Measurements from ENCODE around the gene OGG1. TPM values are rescaled to one million over a fixed set of nuclear protein-coding genes. Genes with fewer than 3 reads are reported as not detected.

OGG1 gene
- total and polyA plus RNA-seq, 10 of the 15 experiments (the other 5 are each of a cell fraction or from before 2014, with no cell fraction given) = 4.8 to 38.8 (median 27.2) TPM

DNA sequence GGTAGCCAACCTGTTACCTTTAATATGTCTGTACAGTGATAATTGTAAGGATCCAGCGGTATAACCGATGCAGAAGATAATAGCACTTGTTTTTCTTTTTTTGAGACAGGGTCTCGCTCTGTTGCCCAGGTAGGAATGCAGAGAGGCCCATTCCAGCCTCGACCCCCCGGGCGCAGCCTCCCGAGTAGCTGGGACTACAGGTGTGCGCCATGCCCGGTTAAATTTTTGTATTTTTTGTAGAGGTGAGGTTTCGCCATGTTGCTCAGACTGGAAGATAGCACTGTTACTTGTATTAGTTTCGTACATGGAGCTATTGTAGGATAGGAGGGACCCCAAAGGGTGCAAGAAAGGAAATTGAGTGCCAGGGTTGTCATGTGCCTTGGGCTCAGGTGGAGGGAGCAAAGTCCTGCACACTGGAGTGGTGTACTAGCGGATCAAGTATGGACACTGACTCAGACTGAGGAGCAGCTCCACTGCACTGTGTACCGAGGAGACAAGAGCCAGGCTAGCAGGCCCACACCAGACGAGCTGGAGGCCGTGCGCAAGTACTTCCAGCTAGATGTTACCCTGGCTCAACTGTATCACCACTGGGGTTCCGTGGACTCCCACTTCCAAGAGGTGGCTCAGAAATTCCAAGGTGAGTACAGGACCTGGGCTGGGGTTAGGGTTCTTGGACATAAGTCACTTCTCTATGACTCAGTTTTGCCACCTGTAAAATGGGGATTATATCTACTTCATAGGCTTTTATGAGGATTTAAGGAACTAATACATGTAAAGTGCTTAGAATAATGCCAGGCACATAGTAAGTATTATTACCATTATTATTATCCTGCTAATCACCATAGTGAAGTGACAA, 1.0 kb downstream of the OGG1 start:
- peaks cover 15% of the 10 kb centered on the region for H3K79me2 ChIP-seq (ENCODE audit: control insufficient read depth, insufficient read depth, low read length)
- TF ChIP-seq MTA3 (IDR thresholded peaks at IDR 0.05; ENCODE audit: borderline replicate concordance, low read length) = no peak
- TF ChIP-seq, protein P1, sequence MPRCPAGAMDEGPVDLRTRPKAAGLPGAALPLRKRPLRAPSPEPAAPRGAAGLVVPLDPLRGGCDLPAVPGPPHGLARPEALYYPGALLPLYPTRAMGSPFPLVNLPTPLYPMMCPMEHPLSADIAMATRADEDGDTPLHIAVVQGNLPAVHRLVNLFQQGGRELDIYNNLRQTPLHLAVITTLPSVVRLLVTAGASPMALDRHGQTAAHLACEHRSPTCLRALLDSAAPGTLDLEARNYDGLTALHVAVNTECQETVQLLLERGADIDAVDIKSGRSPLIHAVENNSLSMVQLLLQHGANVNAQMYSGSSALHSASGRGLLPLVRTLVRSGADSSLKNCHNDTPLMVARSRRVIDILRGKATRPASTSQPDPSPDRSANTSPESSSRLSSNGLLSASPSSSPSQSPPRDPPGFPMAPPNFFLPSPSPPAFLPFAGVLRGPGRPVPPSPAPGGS (IDR thresholded peaks at IDR 0.05; ENCODE audit: borderline replicate concordance, insufficient read depth, low read depth, low read length, poor library complexity, severe bottlenecking) = no peak
- TF ChIP-seq MEF2A (IDR thresholded peaks at IDR 0.05; ENCODE audit: insufficient read depth, low read depth, low read length) = no peak
- no peak for TF ChIP-seq KAT2A (conservative IDR thresholded peaks at IDR 0.05; ENCODE audit: control insufficient read depth, low read depth, low read length)
- TF ChIP-seq, protein P2, sequence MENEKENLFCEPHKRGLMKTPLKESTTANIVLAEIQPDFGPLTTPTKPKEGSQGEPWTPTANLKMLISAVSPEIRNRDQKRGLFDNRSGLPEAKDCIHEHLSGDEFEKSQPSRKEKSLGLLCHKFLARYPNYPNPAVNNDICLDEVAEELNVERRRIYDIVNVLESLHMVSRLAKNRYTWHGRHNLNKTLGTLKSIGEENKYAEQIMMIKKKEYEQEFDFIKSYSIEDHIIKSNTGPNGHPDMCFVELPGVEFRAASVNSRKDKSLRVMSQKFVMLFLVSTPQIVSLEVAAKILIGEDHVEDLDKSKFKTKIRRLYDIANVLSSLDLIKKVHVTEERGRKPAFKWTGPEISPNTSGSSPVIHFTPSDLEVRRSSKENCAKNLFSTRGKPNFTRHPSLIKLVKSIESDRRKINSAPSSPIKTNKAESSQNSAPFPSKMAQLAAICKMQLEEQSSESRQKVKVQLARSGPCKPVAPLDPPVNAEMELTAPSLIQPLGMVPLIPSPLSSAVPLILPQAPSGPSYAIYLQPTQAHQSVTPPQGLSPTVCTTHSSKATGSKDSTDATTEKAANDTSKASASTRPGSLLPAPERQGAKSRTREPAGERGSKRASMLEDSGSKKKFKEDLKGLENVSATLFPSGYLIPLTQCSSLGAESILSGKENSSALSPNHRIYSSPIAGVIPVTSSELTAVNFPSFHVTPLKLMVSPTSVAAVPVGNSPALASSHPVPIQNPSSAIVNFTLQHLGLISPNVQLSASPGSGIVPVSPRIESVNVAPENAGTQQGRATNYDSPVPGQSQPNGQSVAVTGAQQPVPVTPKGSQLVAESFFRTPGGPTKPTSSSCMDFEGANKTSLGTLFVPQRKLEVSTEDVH (IDR thresholded peaks at IDR 0.05; ENCODE audit: low read depth, partially characterized antibody) = no peak
- TF ChIP-seq, protein P3, sequence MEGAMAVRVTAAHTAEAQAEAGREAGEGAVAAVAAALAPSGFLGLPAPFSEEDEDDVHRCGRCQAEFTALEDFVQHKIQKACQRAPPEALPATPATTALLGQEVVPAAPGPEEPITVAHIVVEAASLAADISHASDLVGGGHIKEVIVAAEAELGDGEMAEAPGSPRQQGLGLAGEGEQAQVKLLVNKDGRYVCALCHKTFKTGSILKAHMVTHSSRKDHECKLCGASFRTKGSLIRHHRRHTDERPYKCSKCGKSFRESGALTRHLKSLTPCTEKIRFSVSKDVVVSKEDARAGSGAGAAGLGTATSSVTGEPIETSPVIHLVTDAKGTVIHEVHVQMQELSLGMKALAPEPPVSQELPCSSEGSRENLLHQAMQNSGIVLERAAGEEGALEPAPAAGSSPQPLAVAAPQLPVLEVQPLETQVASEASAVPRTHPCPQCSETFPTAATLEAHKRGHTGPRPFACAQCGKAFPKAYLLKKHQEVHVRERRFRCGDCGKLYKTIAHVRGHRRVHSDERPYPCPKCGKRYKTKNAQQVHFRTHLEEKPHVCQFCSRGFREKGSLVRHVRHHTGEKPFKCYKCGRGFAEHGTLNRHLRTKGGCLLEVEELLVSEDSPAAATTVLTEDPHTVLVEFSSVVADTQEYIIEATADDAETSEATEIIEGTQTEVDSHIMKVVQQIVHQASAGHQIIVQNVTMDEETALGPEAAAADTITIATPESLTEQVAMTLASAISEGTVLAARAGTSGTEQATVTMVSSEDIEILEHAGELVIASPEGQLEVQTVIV (IDR thresholded peaks at IDR 0.05; ENCODE audit: borderline replicate concordance, partially characterized antibody) = no peak
- no peak for TF ChIP-seq MEF2B (IDR thresholded peaks at IDR 0.05; ENCODE audit: partially characterized antibody, poor library complexity, severe bottlenecking)
- TF ChIP-seq, protein P4, sequence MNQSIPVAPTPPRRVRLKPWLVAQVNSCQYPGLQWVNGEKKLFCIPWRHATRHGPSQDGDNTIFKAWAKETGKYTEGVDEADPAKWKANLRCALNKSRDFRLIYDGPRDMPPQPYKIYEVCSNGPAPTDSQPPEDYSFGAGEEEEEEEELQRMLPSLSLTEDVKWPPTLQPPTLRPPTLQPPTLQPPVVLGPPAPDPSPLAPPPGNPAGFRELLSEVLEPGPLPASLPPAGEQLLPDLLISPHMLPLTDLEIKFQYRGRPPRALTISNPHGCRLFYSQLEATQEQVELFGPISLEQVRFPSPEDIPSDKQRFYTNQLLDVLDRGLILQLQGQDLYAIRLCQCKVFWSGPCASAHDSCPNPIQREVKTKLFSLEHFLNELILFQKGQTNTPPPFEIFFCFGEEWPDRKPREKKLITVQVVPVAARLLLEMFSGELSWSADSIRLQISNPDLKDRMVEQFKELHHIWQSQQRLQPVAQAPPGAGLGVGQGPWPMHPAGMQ (IDR thresholded peaks at IDR 0.05; ENCODE audit: borderline replicate concordance) = no peak
- TF ChIP-seq ZSCAN29 (IDR thresholded peaks at IDR 0.05) = no peak
- TF ChIP-seq RUNX3 (IDR thresholded peaks at IDR 0.05; ENCODE audit: low read length) = no peak
- no peak for TF ChIP-seq SIX5 (IDR thresholded peaks at IDR 0.05; ENCODE audit: low read depth, low read length, severe bottlenecking)
- no peak for TF ChIP-seq SIN3A (IDR thresholded peaks at IDR 0.05; ENCODE audit: low read depth, low read length)
- no peak for TF ChIP-seq SPI1 (IDR thresholded peaks at IDR 0.05; ENCODE audit: borderline replicate concordance, insufficient read depth, low read depth, low read length)

More for the DNA sequence above, 1.0 kb downstream of the OGG1 start:
- Histone ChIP-seq H3K36me3 (ENCODE audit: control insufficient read depth in 2 of 2, insufficient read depth in 2 of 2, low read length in 1 of 2) (peaks cover 10 to 15% of the 10 kb centered on the region in 2 experiments; a peak in 3 of 4 replicates), H2AFZ (ENCODE audit: control insufficient read depth, low read depth, low read length) (peak overlapping the region; percentile 99), H3K9ac (ENCODE audit: control insufficient read depth, insufficient read depth, low read length) (peak overlapping the region; percentile 86), H3K4me2 (ENCODE audit: control insufficient read depth, insufficient read depth) (peak overlapping the region; percentile 70), H4K20me1 (ENCODE audit: control insufficient read depth, insufficient read depth) (no peaks in the 10 kb centered on the region), H3K27me3 (replicated peaks in 1 of 2; ENCODE audit: control insufficient read depth in 2 of 2, insufficient read depth in 2 of 2, low read length in 1 of 2) (no peaks in the 10 kb centered on the region), H3K27ac (ENCODE audit: control insufficient read depth, insufficient read depth) (peak overlapping the region; percentile 82), H3K4me3 (peak overlapping the region; percentile 88), H3K4me1 (ENCODE audit: control insufficient read depth, insufficient read depth, low read length) (peaks cover 21% of the 10 kb centered on the region), H3K9me3 (replicated peaks; ENCODE audit: control insufficient read depth, insufficient read depth, low read length) (no peaks in the 10 kb centered on the region)
- in situ Hi-C loops (cut with MboI) (no loop called here), intact Hi-C loops (cut with micrococcal nuclease; ENCODE audit: unreplicated experiment) (loop anchor here (1.0 kb wide), 1 partner anchor 42 kb away; the partner anchor contains the start of gene TADA3)
- no peak for DNase-seq (ENCODE audit: low read depth, low spot score)
- POLR2A ChIA-PET = interaction anchor here (1.2 to 2.9 kb wide), 6 partner anchors 28 to 140 kb away, joined by 3 to 20 read pairs (median 4); partner anchors contain the start of genes ARPC4, JAGN1 and TADA3
- RAD21 ChIA-PET (ENCODE audit: unreplicated experiment) = interaction anchor here (0.6 to 3.1 kb wide), 6 partner anchors 15 to 182 kb away, joined by 3 to 11 read pairs (median 6); partner anchors contain the start of genes ARPC4, BRPF1 and TADA3
- CTCF ChIA-PET = interaction anchor here (0.5 to 3.2 kb wide), 3 partner anchors 18 to 48 kb away, joined by 3 to 24 read pairs (median 4); partner anchors contain the start of genes ARPC4, BRPF1 and TADA3
- BruUV-seq (replicated peaks) = no TSS peak
- WGBS (ENCODE audit: insufficient coverage, insufficient replicate concordance, low lambda C conversion rate, missing lambda C conversion rate) = under 1% methylated on average over 17 of the region's 17 CpGs
- FAIRE-seq = peak; percentile 75
- peak; percentile 35 for ATAC-seq
- SMC1A ChIA-PET (ENCODE audit: uncharacterized antibody, unreplicated experiment) = interaction anchor here (0.9 to 2.6 kb wide), 2 partner anchors 19 to 24 kb away, joined by 3 to 16 read pairs; partner anchors contain the start of gene BRPF1

Data from GM12878 (cell line).